ENCODE measurements around the gene EFHC1.
"Not testable (repeated sequence)": the region's sequence is repeated elsewhere in the genome, so short reads cannot be mapped to it uniquely, and the experiment has no call there.

EFHC1 gene

DNA sequence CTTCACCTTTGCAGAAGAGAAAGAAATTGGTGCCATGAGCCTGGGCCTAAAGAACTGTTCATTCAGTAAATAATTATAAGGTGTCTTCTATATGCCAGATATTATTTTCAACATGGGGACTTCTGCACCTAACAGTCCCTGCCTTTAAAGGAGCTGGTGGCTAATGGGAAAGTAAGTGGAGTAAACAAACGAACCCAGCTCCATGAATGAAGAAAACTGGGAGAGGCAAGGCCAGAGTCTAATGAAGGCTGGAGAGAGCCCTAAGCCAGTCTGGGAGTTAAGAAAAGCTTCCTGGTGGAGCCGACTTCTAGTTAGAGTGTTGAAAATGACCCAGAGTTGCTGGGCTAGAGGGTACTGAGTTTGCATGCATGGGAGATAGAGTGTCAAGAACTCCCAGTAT is 24.2 kb upstream of the EFHC1 start:
- DNase-seq (ENCODE audit: low read depth in 2 of 2) = no peak

DNA sequence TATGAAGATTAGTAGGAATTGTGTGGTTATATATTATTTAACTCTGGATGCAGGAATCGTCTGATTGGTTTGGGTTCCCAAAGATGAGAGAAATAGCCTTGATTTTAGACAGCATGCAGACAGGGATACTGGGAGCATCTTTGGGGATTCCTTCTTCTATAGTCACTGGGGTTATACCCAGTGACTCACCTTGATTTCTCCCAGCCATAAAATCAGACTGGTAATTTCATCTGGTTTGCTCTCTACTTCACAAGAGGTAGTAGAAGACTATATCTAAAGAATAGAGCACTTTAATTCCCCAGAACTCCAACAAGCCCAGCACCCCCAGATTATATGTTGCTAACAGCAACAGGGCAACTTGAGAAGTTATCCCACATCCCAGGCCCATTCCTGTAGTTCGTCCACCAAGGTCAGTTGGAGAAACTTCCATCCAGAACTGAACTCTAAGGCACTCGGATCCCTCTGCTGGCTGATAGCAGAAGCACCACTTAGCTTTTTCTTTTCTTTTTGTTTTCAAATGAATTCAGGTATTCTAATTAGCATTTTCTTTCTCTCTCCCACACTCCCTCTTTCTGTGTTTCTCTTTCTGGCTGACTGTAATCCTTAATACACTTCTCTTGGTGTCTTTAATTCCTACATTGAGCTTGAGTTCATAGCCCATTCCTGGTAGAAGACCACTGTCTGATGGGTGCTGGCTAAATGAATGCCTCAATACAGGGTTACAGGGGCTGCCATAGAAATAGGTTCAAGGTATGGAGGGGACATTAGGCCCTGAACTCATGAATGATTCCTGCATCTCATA is 20.4 kb upstream of the EFHC1 start:
- no peak for DNase-seq (ENCODE audit: low read depth in 2 of 2)

DNA sequence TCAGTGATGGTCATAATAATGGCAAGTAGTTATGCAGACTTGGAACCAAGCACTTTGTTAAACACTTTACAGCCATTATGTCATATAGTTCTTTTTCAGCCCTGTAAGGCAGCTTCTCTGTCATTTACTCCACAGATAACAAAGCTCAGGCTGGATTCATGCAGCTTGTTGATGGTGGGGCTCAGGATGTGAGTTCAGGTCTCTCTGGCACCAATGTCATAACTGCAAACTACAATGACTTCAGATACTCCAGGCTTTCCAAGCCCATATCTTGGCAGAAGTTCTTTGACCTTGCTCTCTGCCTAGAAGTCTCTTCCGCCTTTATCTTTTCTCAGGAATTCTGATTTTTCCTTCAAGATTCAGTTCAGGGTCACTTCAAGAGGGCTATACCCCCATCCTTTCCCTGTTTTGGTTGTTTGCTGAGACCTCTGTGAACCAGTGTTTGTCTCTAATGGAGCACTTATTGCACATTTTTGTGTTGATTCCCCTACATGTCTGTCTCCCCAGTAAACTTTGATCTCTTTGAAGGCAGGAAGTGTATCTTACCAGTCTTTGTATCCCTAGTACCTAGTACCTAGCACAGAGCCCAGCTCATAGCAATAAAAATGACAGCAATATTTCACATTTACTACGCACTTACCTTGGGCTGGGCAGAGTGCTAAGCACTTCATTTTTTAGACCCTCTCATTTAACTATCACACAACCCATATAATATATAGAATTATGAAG is 19.7 kb upstream of the EFHC1 start:
- no peak for DNase-seq (ENCODE audit: low read depth in 2 of 2)

DNA sequence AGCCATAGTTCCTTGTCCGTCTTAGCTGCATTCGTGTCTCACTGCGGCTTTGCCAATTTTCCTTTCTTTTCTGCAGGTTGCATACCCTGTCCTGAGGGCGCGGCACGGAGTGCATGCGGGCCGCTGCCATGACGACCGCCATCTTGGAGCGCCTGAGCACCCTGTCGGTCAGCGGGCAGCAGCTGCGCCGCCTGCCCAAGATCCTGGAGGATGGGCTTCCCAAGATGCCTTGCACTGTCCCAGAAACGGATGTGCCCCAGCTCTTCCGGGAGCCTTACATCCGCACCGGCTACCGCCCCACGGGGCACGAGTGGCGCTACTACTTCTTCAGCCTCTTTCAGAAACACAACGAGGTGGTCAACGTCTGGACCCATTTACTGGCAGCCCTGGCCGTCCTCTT is 17.1 kb upstream of the EFHC1 start:
- DNase-seq (ENCODE audit: low read depth in 2 of 2) = no peak

DNA sequence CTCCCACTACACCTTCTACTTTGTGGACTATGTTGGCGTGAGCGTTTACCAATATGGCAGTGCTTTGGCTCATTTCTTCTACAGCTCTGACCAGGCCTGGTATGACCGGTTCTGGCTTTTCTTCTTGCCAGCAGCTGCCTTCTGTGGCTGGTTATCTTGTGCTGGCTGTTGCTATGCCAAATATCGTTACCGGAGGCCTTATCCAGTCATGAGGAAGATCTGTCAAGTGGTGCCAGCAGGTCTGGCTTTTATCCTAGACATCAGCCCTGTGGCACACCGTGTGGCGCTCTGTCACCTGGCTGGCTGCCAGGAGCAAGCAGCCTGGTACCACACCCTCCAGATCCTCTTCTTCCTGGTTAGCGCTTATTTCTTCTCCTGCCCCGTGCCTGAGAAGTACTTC is 16.5 kb upstream of the EFHC1 start:
- DNase-seq (ENCODE audit: low read depth in 2 of 2) = no peak

DNA sequence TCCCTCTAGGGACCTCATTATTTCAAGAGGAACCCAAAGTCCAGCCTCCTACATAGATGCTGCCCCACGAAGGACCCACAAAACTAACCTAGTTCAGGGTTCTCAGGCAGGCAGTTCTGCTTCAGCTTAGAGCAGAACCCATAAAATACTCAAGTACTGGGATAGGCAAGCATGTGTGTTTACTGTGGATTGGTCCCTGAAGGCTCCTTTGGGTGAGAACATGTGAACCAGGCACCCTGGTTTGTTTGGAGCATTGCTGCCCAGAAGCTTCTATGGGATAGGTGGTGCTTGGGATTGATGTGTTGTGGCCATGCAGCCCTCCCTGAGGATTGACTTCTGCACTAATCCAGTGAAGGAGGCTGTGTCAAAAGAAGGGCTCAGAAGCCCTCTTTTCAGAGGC is 14.9 kb upstream of the EFHC1 start:
- DNase-seq (ENCODE audit: low read depth in 2 of 2) = no peak

DNA sequence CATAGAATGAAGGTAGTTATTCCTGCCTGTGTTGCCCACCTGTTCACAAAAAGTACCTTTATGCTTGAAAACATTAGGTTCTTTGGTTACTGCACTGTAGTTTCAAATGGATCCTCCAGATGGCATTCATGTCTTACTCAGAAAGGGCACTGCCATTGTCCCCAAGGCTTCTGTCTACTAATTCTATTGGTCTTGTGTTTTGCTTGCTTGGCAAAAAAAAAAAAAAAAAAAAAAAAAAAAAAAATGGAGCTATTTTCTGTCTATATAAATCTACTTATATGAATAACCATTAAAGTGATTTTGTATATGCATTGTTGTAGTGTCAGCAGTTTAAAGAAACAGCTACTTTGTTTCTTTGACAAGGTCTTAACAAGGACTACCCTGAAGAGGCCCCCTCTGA is 12.7 kb upstream of the EFHC1 start:
- no peak for DNase-seq (ENCODE audit: low read depth in 2 of 2)

DNA sequence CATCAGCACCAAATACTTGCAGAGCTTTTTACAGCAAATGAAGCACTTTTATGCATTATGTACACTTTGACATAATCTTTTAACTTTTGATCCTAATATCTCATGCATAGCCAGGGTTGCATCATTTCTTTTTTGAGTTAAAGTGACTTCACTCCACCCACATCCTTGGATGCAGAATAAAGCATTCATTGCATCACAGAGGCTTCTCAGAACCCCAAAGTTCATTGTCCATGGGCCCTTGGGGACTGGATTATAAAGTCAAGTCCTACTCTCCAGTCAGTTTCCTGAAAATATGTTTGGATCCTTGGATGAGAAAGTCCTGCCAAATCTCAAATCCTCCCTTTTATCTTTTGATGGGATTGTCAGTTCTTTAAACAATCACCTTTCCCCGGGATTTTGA is 10.6 kb upstream of the EFHC1 start:
- no peak for DNase-seq (ENCODE audit: low read depth in 2 of 2)

DNA sequence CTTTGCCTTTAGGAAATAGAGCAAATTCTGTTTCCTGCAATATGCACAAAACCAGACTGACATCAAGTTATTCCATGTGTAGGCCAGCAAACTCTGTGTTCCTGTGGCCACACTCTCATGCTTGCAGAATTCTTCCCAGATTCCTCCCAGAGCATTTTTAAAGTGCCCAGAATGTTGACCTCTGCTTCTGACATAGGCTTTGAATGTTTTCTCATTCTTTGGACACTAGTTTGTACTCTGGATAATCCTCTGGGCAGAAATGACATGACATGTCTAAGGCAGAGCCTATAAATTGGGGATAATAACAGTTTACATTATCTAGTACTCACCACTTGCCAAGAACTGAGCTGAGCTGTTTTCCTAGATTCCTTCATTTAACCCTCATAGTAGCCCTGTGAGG is 9.2 kb upstream of the EFHC1 start:
- no peak for DNase-seq (ENCODE audit: low read depth in 2 of 2)

DNA sequence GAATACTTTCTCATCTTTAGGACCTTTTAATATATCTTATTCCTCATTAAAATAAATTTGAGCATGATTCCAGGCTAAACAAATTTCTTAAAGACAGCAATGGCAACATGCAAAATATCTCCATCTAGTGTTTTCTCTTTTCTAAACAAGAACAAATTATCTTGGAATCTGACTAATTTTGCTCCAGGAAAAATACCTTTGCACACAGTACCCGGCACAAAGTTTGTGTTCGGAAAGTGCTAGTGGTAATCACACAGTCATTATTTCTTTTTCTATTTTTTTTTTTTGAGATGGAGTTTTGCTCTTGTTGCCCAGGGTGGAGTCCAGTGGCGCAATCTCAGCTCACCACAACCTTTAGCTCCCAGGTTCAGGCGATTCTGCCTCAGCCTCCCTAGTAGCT is 8.2 kb upstream of the EFHC1 start:
- no peak for DNase-seq (ENCODE audit: low read depth in 2 of 2)

DNA sequence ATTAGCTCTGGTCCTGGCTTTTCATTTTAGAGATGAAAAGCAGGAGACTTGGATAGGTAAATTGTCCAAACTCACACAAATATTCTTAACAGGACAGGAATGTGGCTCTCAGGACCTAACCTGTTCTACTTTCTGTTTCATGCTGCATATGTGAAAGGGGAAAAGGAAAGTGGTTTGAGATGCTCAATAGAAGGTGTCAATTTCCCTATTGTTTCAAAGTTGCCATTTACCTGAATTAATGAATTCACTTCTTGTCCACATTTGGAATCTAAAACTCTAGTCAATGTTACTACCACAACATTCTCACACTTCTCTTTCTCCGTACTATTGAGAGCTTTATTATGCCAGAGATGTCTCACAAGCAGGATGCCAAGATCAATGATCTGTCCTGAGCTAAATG is 4.8 kb upstream of the EFHC1 start:
- no peak for DNase-seq (ENCODE audit: low read depth in 2 of 2)

DNA sequence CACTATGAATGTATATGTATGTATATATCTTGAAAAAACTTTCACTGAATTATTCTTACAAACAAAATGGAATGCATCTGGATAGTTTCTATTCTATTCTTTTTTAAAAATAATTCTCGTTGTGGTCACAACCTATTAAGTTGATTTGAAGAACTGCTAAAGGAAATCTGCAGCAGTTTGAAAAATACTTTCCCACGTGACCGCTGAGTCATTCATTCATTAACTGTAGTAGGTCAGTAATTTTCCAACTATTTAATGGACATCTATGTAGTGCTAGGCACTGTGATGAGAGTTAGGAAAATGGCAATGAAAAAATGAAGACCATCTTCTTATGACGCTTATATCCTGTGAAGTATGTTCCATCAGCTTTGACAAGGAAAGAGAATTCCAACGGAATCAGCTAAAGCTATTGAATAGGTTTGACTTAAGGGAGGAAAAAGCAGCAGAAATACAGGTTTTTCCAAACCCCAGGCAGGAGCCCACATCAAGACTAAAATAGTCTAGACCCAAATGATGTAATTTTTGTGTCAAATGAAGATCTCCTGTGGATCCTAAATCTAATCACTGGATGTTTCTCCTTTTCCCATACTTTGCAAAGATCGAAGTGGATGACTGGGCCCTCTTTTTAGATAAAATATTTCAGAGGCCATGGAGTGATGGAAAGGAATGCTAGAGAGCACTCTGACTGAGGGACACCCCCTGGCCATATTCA is 4.1 kb upstream of the EFHC1 start:
- no peak for DNase-seq (ENCODE audit: low read depth in 2 of 2)

DNA sequence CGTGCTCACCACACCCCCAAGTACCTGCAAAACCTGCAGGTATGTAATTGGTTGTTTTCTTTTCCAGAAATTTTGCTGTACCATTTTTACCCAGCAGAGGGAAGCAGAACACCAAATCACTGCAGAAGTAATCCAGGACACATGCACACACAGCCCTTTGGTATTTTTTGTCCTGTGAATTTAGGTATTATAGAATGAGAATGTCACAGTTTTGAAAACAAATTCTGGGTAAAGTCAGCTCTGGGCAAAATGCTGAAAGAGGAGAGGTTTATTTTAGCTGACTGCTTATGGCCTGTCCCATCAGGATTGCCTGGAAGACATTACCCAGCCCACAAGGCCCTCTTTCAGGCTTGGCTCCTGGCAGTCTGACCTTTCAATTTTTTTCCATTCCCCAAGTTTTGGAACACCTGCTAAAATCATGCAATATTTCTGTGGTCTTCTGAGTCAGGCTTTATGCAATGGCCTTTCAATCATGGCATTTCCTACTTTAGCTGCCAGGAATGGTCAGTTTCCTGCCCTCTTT is 3.5 kb upstream of the EFHC1 start:
- no peak for DNase-seq (ENCODE audit: low read depth in 2 of 2)

DNA sequence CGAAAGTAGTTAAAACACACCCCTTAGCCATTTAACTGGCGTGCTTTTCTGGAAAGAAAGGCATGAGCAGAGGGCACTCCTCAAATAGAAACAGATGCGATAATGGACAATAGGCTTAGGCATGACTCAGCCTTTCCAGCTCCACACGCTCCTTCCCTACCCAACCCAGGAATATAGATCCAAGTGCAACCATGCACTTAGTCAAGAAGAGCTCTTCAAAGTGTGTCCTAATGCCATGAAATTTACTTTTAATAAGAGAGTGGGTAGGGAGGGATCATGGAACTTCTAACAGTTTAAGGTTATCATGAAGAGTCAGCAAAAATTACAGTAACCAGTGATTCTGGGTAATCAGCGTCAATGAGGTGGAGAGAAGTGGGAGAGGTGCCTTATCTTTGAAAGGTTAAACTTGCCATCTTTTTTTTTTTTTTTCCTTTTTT is 2.4 kb upstream of the EFHC1 start:
- no peak for DNase-seq (ENCODE audit: low read depth in 2 of 2)

DNA sequence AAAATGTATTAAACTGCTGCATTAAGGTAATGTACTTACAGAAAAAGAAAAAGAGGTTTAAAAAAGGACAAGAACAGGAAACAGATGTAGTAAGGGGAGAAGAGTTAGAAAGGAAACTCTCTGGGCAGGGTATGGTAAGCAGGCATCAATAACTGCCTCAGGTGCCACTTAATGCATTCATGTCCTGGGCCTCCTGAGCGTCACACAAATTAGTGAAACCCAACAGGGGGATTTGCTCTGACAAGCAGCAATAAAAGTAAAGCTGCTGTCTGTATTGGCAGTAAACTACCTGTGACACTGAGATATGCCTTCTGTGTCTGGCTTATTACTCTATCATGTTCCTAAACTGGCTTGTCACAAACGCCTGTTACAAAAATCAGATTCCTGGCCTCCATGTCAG is 1.5 kb upstream of the EFHC1 start:
- no peak for DNase-seq (ENCODE audit: low read depth in 2 of 2)

DNA sequence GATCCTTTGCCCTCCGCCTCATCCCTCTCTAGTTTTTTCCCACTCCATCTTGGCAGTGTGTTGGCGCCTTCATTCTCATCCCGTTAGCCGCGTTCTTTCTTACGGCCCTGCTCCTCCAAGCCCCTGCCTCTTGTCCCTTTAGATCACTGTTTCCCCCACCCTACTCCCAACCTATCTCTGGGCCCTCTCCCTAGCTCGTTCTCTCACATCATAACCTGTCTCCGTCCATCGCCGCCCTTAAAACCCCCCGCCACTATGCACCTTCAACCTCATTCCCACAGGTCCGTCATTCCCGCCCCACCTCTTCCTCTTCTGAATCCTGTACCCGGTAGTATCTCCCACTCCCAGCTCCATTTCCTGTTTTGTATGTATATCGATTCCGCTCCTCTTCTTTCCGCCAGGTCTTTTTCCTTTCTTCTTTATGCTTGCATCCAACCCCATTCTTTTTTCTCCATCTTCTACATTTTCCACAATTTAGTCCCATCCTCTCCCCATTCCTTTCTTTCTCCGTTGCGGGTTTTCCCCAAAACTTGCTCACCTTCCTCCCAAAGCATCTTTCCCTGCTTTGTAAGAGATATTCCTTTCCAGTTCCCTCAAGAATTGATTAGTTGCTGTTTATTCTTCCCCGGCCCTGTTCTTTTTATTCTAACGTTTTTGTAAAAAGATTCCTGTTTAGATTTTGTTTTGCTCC is 671 bp downstream of the EFHC1 start:
- no peak for DNase-seq (ENCODE audit: low read depth in 2 of 2)

DNA sequence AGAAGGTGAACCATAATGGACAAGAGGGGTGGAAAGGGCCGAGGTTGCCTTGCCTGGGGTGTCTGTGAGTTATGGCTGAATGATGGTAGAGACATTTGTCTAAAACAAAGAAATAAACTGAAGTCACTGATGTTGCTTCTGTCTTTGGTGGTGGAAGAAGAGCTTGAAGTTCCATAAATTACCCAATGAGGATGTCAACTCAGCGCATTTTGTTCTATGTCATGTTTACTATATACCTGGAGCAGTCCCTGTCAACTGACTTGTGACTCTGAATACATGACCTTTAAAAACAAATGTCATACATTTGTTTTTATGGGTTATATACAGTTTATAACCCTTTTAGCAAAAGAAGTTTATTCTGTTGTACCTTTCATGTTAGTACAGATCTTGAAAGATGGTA is 2.0 kb downstream of the EFHC1 start:
- no peak for DNase-seq (ENCODE audit: low read depth in 2 of 2)

DNA sequence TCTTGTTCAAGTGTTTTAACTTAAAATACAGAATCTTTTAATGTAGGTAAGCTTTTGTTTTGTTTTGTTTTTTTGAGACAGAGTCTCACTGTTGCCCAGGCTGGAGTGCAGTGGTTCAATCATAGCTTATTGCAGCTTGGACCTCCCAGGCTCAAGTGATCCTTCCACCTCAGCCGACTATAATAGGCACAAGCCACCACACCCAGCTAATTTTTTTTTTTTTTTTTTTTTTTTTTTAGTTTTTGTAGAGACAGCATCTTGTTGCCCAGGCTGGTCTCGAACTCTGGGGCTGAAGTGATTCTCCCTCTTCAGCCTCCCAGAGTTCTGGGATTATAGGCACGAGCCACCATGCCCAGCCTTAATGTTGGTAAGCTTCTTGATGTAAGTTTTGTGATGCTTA is 3.3 kb downstream of the EFHC1 start:
- no peak for DNase-seq (ENCODE audit: low read depth in 2 of 2)

DNA sequence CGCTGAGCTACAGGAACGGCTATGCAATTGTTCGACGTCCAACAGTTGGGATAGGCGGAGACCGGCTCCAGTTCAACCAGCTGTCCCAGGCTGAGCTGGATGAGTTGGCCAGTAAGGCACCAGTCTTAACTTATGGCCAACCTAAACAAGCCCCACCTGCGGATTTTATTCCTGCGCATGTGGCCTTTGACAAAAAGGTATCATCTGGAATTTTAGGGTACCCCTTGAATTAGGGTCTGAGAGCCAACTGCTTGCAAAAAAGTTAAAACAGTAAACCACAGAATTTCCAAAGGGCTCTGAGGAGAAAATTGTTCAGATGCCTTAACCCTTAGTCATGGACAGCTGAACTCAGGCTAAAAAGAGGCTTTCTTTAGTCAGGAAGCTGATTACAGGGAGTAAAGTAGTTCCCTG is 3.8 kb downstream of the EFHC1 start:
- no peak for DNase-seq (ENCODE audit: low read depth in 2 of 2)

DNA sequence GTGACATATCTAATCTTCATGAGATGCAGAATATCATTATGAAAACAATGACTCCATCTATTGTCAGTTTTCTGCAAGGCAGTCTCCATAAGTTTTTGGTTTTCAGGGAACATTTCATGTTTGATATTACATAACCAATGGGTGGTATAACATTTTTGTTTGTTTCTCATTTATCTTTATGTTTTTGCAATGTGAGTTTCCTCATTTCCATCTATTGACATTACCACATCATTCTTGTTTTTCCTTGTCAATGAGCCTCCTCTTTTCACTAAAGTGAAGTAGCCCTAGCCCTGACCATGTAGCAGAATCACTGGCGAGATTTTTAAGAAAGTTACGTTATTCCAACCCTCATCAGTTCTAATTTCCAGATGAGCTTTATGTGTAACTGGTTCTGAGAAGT is 4.4 kb downstream of the EFHC1 start:
- no peak for DNase-seq (ENCODE audit: low read depth in 2 of 2)

DNA sequence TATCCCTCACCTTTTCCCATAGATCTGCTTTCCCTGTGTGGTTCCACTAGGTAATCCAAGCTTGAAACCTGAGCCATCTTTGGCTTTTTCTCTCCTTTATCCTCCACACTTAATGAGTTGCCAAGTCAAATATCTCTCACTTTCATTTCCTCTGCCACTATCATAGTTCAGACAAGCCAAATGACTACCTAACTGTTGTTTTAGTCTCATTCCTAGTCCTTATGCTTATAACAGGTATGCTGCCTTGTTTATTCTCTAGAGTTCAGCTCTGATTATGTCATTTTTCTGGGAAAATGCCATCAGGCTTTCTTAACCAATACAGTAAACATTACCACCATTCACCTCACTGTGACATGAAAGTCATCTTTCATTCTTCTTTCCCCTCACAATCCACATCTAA is 6.5 kb downstream of the EFHC1 start:
- DNase-seq (ENCODE audit: low read depth in 2 of 2) = no peak

DNA sequence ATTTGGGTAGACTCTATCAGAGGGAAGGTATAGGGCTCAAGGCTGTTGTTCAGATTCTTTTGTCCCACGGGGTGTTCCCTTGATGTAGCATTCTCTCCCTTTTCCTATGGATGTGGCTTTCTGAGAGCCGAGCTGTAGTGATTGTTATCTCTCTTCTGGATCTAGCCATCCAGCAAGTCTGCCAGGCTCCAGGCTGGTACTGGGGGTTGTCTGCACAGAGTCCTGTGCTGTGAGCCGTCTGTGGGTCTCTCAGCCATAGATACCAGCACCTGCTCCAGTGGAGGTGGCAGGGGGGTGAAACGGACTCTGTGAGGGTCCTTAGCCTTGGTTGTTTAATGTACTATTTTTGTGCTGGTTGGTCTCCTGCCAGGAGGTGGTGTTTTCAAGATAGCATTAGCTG is 13.2 kb downstream of the EFHC1 start:
- DNase-seq (ENCODE audit: low read depth in 2 of 2) = not testable (repeated sequence)
